Stimulated activated CD8-positive, alpha-beta memory T cell treated with anti-CD3 and anti-CD28 coated beads, Interleukin-12 subunit alpha, Interleukin-12 subunit beta, amount 100 ng/mL, for 24 hours (primary cell): ENCODE results near the gene SYNJ1.

Experiments
- DNase-seq: peaks from one replicate; pipeline ENCODE4 v3.0.0-alpha.2; 2020; ENCODE audit errors: extremely low read depth

SYNJ1 gene

GRCh38 chr21:32581732-32582131 lies 146.1 kb downstream of the SYNJ1 start:
- DNase-seq: no peak

GRCh38 chr21:32580949-32581348 lies 146.9 kb downstream of the SYNJ1 start:
- no peak for DNase-seq
